ENCODE measurements around the gene EXOC6.

EXOC6 gene

GRCh38 chr10:92891885-92892690 is 43.8 kb downstream of the EXOC6 start (continued):
- TF ChIP-seq REST (tag by site-specific recombination; IDR thresholded peaks at IDR 0.05) (no peak), WT1 (tag by site-specific recombination; IDR thresholded peaks at IDR 0.05) (no peak), ZNF214 (tag by site-specific recombination; IDR thresholded peaks at IDR 0.05; ENCODE audit: borderline replicate concordance) (no peak), PATZ1 (tag by site-specific recombination; IDR thresholded peaks at IDR 0.05) (0 out of 2 replicates have a peak, but pooled peaks have one; percentile 15), ZNF24 (tag by site-specific recombination; IDR thresholded peaks at IDR 0.05) (no peak), ZNF132 (tag by site-specific recombination; IDR thresholded peaks at IDR 0.05; ENCODE audit: borderline replicate concordance) (no peak), ZBTB8A (tag by site-specific recombination; IDR thresholded peaks at IDR 0.05) (no peak), ZFHX2 (tag by site-specific recombination; conservative IDR thresholded peaks at IDR 0.05) (no peak), ZNF449 (tag by site-specific recombination; IDR thresholded peaks at IDR 0.05) (no peak), ZNF776 (tag by site-specific recombination; IDR thresholded peaks at IDR 0.05; ENCODE audit: borderline replicate concordance) (no peak), PRDM2 (tag by site-specific recombination; IDR thresholded peaks at IDR 0.05; ENCODE audit: borderline replicate concordance) (no peak), ZNF223 (tag by site-specific recombination; IDR thresholded peaks at IDR 0.05) (no peak), REPIN1 (tag by site-specific recombination; IDR thresholded peaks at IDR 0.05; ENCODE audit: low read depth) (no peak), ZNF341 (tag by site-specific recombination; IDR thresholded peaks at IDR 0.05; ENCODE audit: low read depth) (no peak), ZBTB10 (tag by site-specific recombination; IDR thresholded peaks at IDR 0.05) (0 out of 2 replicates have a peak, but pooled peaks have one; percentile 16), BCL6B (tag by site-specific recombination; IDR thresholded peaks at IDR 0.05) (peak; percentile 87), ZNF473 (tag by site-specific recombination; IDR thresholded peaks at IDR 0.05) (no peak), ZNF580 (tag by site-specific recombination; IDR thresholded peaks at IDR 0.05) (0 out of 2 replicates have a peak, but pooled peaks have one; percentile 23), ZNF600 (tag by site-specific recombination; IDR thresholded peaks at IDR 0.05) (peak; percentile 99; the same call in 1 of the 2 replicates)

Measured in HEK293 (cell line).